ENCODE data around the gene CCNY.

DNA sequence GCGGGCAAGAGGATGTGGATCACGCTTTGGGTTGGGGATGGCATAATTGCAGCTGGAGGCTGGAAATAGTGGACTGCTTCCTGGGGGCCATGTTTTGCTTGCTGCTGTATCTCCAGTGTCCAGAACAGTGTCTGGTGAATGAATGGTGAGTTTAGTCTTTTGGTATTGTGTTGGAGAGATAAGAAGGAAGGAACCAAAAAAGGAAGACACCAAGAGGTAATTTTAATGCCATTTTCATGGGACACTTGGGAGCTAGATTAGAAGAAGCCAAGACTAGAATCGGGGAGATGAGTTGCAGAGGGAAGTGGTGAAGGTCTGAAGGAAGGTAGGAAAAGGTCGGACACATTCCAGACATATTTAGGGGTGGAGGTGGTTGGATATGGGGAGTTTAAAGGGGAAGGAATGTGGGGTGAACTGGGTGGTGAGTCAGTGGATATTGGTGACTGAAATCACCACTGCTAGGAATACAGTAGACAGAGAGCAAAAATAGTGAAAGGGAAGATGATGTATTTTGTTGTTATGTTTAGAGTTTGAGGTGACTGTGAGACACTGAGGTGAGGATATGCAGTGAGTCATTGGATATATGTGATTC lies 76.7 kb downstream of the CCNY start:
- TF ChIP-seq, protein P1, sequence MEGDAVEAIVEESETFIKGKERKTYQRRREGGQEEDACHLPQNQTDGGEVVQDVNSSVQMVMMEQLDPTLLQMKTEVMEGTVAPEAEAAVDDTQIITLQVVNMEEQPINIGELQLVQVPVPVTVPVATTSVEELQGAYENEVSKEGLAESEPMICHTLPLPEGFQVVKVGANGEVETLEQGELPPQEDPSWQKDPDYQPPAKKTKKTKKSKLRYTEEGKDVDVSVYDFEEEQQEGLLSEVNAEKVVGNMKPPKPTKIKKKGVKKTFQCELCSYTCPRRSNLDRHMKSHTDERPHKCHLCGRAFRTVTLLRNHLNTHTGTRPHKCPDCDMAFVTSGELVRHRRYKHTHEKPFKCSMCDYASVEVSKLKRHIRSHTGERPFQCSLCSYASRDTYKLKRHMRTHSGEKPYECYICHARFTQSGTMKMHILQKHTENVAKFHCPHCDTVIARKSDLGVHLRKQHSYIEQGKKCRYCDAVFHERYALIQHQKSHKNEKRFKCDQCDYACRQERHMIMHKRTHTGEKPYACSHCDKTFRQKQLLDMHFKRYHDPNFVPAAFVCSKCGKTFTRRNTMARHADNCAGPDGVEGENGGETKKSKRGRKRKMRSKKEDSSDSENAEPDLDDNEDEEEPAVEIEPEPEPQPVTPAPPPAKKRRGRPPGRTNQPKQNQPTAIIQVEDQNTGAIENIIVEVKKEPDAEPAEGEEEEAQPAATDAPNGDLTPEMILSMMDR (IDR thresholded peaks at IDR 0.05): no peak
- TF ChIP-seq POLR2A (IDR thresholded peaks at IDR 0.05): no peak
